ENCODE measurements around the gene C1RL.

The C1RL gene

GRCh38 chr12:7145671-7146070 is 36.7 kb upstream of the C1RL start:
- Mint-ChIP-seq H3K36me3 (ENCODE audit: insufficient read depth) (peaks cover 71% of the 10 kb centered on the region), H3K4me3 (no peak overlapping the region), H3K9me3 (no peaks in the 10 kb centered on the region), H3K4me1 (ENCODE audit: low read depth in 2 of 2) (peaks cover 3% of the 10 kb centered on the region in 2 donors), H3K27me3 (no peaks in the 10 kb centered on the region), H3K27ac (peak overlapping the region in 1 of 2 donors; percentile 1)
- no peak for ATAC-seq (replicated peaks)
- DNase-seq, result no peak

DNA sequence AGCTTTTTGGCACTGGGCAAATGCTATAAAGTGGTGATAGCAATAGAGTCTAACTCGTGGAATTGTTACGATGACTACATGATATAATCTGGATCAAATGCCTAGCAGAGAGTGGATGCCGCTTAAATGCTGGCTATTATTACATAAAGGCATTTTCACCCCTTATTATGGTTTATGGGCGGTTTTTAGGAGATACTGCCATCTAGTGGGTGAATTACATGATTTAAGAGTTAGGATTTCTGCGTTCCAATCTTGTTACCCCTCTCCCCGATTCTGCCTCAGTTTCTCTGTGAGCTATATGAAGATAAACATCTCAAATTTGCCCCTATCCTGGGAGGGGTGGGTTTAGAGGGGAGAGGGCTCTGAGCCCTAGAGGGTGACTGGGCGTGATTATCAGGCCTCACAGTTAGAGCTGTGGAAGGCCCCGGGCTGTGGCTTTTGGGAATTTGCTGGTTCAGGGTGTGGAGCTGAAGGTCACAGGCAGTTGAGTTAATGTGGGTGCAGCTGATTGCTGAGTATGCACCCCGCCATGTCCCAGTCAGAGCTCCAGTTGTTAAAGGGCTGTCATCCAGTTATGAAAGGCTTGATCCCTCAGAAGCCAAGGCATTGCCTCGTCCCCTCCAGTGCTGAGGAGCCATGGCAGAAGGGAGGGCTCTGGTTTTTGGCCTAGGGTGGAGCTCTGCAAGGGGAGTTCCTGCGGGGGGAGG is 35.6 kb upstream of the C1RL start:
- no peak for DNase-seq

GRCh38 chr12:7143564-7143963 is 34.5 kb upstream of the C1RL start:
- H3K27ac Mint-ChIP-seq, result no peak overlapping the region
- no peaks in the 10 kb centered on the region for H3K9me3 Mint-ChIP-seq
- H3K36me3 Mint-ChIP-seq (ENCODE audit: insufficient read depth), result peaks cover 69% of the 10 kb centered on the region
- no peak for ATAC-seq (replicated peaks)
- no peak for DNase-seq
- no peak overlapping the region for H3K4me3 Mint-ChIP-seq
- H3K4me1 Mint-ChIP-seq (ENCODE audit: low read depth in 2 of 2), result peaks cover 3 to 4% of the 10 kb centered on the region in 2 donors
- no peaks in the 10 kb centered on the region for H3K27me3 Mint-ChIP-seq

More for the DNA sequence above, 35.6 kb upstream of the C1RL start:
- Mint-ChIP-seq H3K9me3 (no peaks in the 10 kb centered on the region), H3K4me3 (no peak overlapping the region), H3K4me1 (ENCODE audit: low read depth in 2 of 2) (peaks cover 1 to 3% of the 10 kb centered on the region in 2 donors), H3K27me3 (no peaks in the 10 kb centered on the region), H3K27ac (peak overlapping the region in 1 of 2 donors; percentile 27), H3K36me3 (ENCODE audit: insufficient read depth) (peaks cover 72% of the 10 kb centered on the region)
- ATAC-seq (replicated peaks), result peak; percentile 45

DNA sequence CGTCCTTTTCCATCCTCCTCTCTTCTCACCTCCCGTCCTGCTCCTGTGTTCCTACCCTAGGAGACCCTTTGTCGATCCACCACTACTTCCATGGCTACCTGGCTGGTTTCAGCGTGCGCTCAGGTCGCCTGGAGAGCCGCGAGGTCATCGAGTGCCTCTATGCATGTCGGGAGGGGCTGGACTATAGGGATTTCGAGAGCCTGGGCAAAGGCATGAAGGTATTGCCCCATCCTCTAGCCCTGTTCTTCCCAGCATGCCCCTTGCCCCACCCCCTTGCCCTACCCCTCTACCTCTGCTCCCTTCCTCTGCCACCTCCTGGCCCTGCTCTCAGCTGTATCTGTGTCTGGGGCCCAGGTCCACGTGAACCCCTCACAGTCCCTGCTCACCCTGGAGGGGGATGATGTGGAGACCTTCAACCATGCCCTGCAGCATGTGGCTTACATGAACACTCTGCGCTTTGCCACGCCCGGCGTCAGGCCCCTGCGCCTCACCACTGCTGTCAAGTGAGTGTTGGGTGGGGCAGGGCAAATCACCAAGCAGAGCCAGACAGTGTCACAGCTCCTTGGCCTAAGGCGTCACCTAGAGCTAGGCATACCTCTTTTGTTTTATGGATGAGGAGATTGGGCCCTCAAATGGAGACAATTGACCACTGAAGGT is 33.9 kb upstream of the C1RL start:
- no peak for ATAC-seq (replicated peaks)
- H3K4me3 Mint-ChIP-seq, result no peak overlapping the region
- peaks cover 67% of the 10 kb centered on the region for H3K36me3 Mint-ChIP-seq (ENCODE audit: insufficient read depth)
- DNase-seq, result no peak
- H3K4me1 Mint-ChIP-seq (ENCODE audit: low read depth in 2 of 2), result peaks cover 4 to 6% of the 10 kb centered on the region in 2 donors
- H3K9me3 Mint-ChIP-seq, result no peaks in the 10 kb centered on the region
- no peaks in the 10 kb centered on the region for H3K27me3 Mint-ChIP-seq
- H3K27ac Mint-ChIP-seq, result no peak overlapping the region

- Mint-ChIP-seq H3K27me3 (no peaks in the 10 kb centered on the region), H3K4me3 (no peak overlapping the region), H3K4me1 (ENCODE audit: low read depth in 2 of 2) (peaks cover 4 to 6% of the 10 kb centered on the region in 2 donors), H3K27ac (peak overlapping the region; percentile 7 to 20), H3K36me3 (ENCODE audit: insufficient read depth) (peaks cover 64% of the 10 kb centered on the region), H3K9me3 (no peaks in the 10 kb centered on the region)
- DNase-seq, result peak; percentile 28 to 53 (median 43)
- peak; percentile 80 for ATAC-seq (replicated peaks)
Observed at GRCh38 chr12:7142056-7142644, 33.1 kb upstream of the C1RL start.

GRCh38 chr12:7141351-7142005 is 32.5 kb upstream of the C1RL start:
- Mint-ChIP-seq H3K27ac (peak overlapping the region; percentile 7 to 20), H3K4me3 (no peak overlapping the region), H3K27me3 (no peaks in the 10 kb centered on the region), H3K36me3 (ENCODE audit: insufficient read depth) (peaks cover 65% of the 10 kb centered on the region), H3K4me1 (ENCODE audit: low read depth in 2 of 2) (peaks cover 5 to 6% of the 10 kb centered on the region in 2 donors), H3K9me3 (no peaks in the 10 kb centered on the region)
- no peak for ATAC-seq (replicated peaks)
- no peak for DNase-seq

GRCh38 chr12:7139200-7139599 is 30.2 kb upstream of the C1RL start:
- no peak overlapping the region for H3K4me3 Mint-ChIP-seq
- ATAC-seq (replicated peaks) (no peak), DNase-seq (no peak)
- H3K36me3 Mint-ChIP-seq (ENCODE audit: insufficient read depth), result peaks cover 64% of the 10 kb centered on the region
- no peaks in the 10 kb centered on the region for H3K9me3 Mint-ChIP-seq
- peaks cover 6 to 10% of the 10 kb centered on the region in 2 donors for H3K4me1 Mint-ChIP-seq (ENCODE audit: low read depth in 2 of 2)
- H3K27ac Mint-ChIP-seq, result no peak overlapping the region
- no peaks in the 10 kb centered on the region for H3K27me3 Mint-ChIP-seq

- Mint-ChIP-seq H3K36me3 (ENCODE audit: insufficient read depth) (peaks cover 62% of the 10 kb centered on the region), H3K4me1 (ENCODE audit: low read depth in 2 of 2) (peaks cover 6 to 15% of the 10 kb centered on the region in 2 donors), H3K27me3 (no peaks in the 10 kb centered on the region), H3K4me3 (no peak overlapping the region), H3K9me3 (no peaks in the 10 kb centered on the region), H3K27ac (peak overlapping the region; percentile 39 to 42)
- ATAC-seq (replicated peaks) (no peak), DNase-seq (no peak)
Observed at GRCh38 chr12:7137908-7138307, 28.9 kb upstream of the C1RL start.

GRCh38 chr12:7136676-7137075 is 27.7 kb upstream of the C1RL start:
- Mint-ChIP-seq H3K4me1 (ENCODE audit: low read depth in 2 of 2) (peaks cover 15 to 25% of the 10 kb centered on the region in 2 donors), H3K36me3 (ENCODE audit: insufficient read depth) (peaks cover 55% of the 10 kb centered on the region), H3K27me3 (no peaks in the 10 kb centered on the region), H3K4me3 (no peak overlapping the region), H3K9me3 (no peaks in the 10 kb centered on the region), H3K27ac (no peak overlapping the region)
- no peak for ATAC-seq (replicated peaks)
- DNase-seq, result no peak

- no peak overlapping the region for H3K27ac Mint-ChIP-seq
- H3K9me3 Mint-ChIP-seq, result no peaks in the 10 kb centered on the region
- no peak for ATAC-seq (replicated peaks)
- no peaks in the 10 kb centered on the region for H3K27me3 Mint-ChIP-seq
- no peak overlapping the region for H3K4me3 Mint-ChIP-seq
- peaks cover 21 to 31% of the 10 kb centered on the region in 2 donors for H3K4me1 Mint-ChIP-seq (ENCODE audit: low read depth in 2 of 2)
- DNase-seq, result no peak
- peaks cover 51% of the 10 kb centered on the region for H3K36me3 Mint-ChIP-seq (ENCODE audit: insufficient read depth)
Observed at GRCh38 chr12:7136071-7136470, 27.1 kb upstream of the C1RL start.

DNA sequence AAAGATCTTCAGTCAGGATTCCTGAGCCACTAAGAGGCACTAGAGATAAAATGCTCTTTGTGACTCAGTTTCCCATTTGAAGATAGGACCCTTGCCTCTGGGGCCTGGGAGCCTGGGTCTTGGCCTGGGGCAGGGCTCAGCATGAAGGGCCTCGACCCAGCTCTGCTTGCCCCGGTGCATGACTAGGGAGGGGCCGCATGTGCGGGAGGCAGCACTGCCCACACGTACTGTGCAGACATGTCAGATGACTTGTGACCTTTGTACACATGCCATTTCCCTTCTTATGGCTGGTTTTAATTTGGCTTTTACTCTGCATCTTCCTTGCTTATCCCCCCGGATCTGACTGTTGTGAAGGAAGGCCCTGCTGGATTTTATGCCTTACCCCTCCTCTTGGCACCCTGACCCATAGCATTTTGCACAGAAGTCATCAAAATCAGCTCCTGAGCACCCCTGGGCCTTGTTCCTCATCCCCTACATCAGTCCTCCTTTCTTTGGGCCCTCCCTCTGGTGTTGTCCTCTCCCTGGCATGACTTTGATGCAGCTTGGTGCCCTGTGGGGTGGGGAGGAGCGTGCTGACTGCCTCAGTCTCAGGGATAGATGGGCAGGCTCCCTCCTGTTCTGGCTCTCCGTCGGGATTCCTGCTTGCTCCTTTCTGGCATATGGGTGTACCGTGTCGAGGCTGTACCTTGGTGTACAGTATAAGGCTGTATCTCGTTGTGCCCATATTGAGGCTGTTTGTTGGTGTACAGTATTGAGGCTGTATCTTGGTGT is 25.6 kb upstream of the C1RL start:
- ATAC-seq (replicated peaks), result no peak
- Mint-ChIP-seq H3K9me3 (no peaks in the 10 kb centered on the region), H3K27me3 (no peaks in the 10 kb centered on the region), H3K4me3 (no peak overlapping the region), H3K36me3 (ENCODE audit: insufficient read depth) (peaks cover 47% of the 10 kb centered on the region), H3K4me1 (ENCODE audit: low read depth in 2 of 2) (peaks cover 27 to 41% of the 10 kb centered on the region in 2 donors), H3K27ac (peak overlapping the region in 1 of 2 donors; percentile 71)
- no peak for DNase-seq

DNA sequence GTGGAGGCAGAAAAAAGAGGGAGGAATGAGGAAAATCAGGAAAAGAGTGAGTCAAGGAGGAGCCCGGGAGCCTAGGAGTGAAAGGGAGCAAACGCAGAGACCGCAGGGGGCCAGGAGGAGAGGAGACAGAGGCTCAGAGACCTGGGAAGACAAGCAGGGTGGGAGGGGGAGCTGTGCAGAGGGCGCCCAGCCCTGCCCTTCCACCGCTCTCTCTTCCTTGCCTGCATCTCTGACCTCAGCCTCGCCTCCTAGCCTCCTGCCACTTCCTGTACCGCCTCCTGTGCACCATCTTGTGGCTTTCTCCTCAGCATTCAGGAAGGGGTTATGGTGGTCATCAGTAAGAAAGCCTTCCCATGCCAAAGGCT is 22.5 kb upstream of the C1RL start:
- ATAC-seq (replicated peaks) (peak; percentile 62), DNase-seq (peak in 2 of 3 experiments; percentile 33 to 36)
- H3K4me3 Mint-ChIP-seq, result peak overlapping the region; percentile 95 to 99
- H3K36me3 Mint-ChIP-seq (ENCODE audit: insufficient read depth), result peaks cover 33% of the 10 kb centered on the region
- H3K27me3 Mint-ChIP-seq, result no peaks in the 10 kb centered on the region
- H3K27ac Mint-ChIP-seq, result peak overlapping the region; percentile 95
- no peaks in the 10 kb centered on the region for H3K9me3 Mint-ChIP-seq
- peaks cover 29 to 44% of the 10 kb centered on the region in 2 donors for H3K4me1 Mint-ChIP-seq (ENCODE audit: low read depth in 2 of 2)
